Gastrocnemius medialis (tissue), 4 donors: Measurements from ENCODE around the gene SPNS2.

Experiments
- CTCF ChIP-seq, 5 experiments: fragments of 450-650 bp in 3 of 5; fragments of 200-600 bp in 2 of 5; sonication (generic) in 2 of 5; IDR thresholded peaks in 4 of 5; conservative IDR thresholded peaks in 1 of 5; 1 replicate in 4 of 5; 2 replicates in 1 of 5; pipeline ENCODE4 v1.5.1; 2016 to 2019; ENCODE audit warnings: antibody characterized with exemption in 5 of 5, mild to moderate bottlenecking in 3 of 5, moderate library complexity in 3 of 5
- POLR2A ChIP-seq, 2 donors: fragments of 450-650 bp; IDR thresholded peaks; one replicate each; pipeline ENCODE4 v1.6.1; 2017; ENCODE audit warnings: antibody characterized with exemption in 2 of 2, mild to moderate bottlenecking in 2 of 2, moderate library complexity in 2 of 2

GRCh38 chr17:4554441-4554996 is 55.8 kb downstream of the SPNS2 start:
- TF ChIP-seq CTCF (IDR thresholded peaks at IDR 0.05 in 4 of 5, conservative IDR thresholded peaks at IDR 0.05 in 1 of 5) = no peak
- no peak for TF ChIP-seq POLR2A (IDR thresholded peaks at IDR 0.05)
